HG02973 (cell line): ENCODE measurements around the gene PPFIA2.

Experiments used
- ATAC-seq: cut with Tn5 transposase; IDR thresholded peaks from one replicate; pipeline ENCODE4 v1.9.1; 2021; ENCODE audit warnings: moderate library complexity; ENCODE audit not compliant: unreplicated experiment

The PPFIA2 gene

DNA sequence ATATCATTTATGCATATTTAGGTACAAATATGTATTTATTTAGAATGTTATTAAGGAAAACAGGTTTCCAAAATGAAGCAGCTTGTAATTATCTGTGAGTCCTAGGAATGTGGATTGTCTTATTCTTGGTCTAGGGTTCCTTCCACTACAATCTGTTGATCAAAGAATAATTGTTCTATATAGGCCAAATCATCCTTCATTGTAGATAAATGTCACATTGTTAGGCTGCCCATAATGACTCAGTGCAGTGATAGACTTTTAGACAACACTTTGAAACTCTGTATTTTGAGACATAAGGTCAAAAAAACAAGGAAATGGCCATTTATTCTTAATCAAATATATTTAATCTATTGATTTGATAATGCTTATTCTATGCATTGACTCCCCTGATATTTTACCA lies 398.2 kb downstream of the PPFIA2 start:
- ATAC-seq = no peak

GRCh38 chr12:81359736-81360135 lies 399.4 kb downstream of the PPFIA2 start:
- ATAC-seq = no peak

DNA sequence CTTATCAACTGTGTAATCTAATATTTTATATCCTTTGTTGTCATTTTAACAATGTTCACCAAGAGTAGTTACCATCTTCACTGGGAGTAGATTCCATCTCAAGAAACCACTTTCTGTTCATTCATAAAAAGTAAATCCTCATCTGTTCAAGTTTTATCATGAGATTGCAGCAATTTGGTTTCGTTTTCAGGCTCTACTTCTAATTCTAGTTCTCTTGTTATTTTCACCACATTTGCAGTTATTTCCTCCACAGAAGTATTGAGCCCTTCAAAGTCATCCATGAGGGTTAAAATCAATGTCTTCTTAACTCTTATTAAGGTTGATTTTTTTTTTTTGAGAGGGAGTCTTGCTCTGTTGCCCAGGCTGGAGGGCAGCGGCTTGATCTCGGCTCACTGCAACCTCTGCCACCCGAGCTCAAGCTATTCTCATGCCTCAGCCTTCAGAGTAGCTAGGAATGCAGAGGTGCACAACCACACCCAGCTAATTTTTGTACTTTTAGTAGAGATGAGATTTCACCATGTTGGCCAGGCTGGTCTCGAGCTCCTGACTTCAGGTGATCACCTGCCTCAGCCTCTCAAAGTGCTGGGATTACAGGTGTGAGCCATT lies 404.7 kb downstream of the PPFIA2 start:
- no peak for ATAC-seq

DNA sequence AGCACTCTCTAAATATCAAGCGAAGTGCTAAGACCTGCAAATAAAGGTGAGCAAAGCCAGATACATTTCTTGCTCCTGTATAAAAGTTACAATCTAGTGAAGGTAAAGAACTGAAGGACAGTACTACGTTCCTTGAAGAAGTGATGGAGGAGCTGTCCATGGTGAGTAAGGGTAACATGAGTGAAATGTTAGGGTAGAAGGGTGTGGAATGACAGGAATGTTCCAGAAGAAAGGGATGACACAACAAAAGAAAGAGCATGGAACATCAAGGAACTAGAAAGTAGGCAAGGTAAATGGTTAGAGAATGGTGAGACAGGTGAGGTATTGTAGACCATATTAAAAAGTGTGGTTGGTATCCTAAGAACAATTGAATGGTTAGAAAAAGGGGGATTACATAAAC lies 408.8 kb downstream of the PPFIA2 start:
- no peak for ATAC-seq

GRCh38 chr12:81347404-81347803 lies 411.7 kb downstream of the PPFIA2 start:
- no peak for ATAC-seq

- ATAC-seq = no peak
These were observed 418.2 kb downstream of the PPFIA2 start for GRCh38 chr12:81340910-81341309.

GRCh38 chr12:81339071-81339470 lies 420.1 kb downstream of the PPFIA2 start:
- ATAC-seq = no peak

DNA sequence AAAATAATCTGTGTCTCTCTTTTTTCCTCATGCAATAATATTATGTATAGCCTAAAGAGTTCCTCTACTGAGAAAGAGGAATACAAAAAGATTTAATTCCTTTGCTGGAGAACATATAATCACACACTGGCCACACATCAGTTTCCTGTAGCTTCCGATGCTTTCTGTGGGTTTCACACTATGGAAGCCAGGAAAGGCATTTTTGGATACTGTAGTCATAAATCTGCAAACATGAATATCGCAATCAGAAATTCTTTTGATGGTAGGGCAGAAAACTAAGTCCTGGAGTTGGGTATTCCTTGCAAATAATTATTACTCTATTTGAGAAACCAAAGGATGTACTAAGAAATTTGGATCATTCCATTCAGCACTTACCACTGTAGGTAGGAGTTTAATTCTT lies 421.3 kb downstream of the PPFIA2 start:
- ATAC-seq = no peak

DNA sequence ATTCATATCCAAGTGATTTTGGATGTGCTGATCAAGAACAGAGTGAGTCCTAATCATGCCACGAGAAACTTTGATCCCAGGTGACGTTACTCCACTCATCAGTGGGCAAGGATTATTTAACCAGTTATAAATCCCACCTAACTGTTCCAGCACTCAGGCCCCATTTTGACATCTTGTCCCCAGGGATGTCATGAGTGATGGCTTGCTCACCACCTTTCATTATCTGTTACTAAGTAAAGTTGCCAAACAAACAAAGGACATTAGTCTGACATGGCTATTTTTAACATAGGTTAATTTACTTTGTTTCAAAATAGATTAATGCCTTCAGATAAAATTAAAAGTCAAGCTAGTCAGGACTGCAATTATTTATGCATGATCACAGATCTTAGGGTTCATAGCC lies 425.3 kb downstream of the PPFIA2 start:
- ATAC-seq = no peak

DNA sequence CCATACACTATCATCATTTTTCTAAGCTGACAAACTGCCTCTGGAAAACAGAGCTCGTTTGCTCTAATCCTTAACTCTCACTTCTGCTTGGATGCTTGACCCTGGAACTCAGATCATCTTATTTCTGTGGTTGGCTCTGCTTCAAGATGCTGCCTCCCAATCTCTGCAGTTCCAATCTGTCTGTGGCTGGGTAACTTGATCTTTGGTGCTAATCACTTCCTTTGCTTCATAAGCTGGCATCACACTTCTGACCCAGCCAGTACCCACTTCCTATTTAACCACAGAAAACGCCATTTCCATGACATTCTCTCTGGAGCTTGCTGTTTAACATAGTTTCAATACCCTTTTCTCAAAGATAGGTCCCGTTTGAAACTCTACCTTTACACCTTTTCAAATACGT lies 427.1 kb downstream of the PPFIA2 start:
- no peak for ATAC-seq

DNA sequence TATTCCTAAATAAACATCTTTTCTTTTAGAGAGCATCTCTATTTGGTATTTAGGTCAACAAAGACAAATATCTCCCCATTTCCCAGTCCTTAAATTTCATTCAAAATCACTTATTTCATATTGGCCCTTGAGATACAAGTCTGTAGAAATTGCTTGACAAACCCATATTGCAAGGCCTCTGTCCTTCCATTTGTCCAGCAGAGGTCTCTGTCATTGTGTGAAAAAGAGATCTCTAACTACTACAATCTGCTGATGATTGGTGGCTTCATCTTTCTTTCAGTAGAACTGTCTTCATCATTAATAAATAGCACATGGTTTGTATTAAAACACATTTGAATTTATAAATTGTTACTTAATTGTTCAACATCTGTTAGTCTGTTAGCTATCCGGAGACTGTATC lies 428.7 kb downstream of the PPFIA2 start:
- no peak for ATAC-seq

DNA sequence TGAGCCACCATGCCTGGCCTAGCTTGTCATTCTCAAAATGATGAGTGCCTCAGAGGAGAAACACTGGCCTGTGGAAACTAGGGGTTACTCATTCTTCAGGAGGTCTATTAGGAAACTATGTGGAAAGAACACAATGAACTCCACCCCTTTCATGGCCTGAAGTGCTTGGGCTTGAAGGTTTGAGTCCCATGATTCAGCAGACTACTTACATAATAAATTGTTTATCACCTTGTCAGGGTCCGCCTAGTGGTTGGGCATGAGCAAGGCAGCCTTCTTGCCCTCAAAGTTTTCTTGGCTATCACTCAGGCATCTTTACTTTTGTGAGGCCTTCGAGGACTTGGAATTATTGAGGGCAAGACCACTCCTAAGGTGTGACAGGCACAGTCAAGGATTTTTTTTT lies 430.1 kb downstream of the PPFIA2 start:
- peak; percentile 86 for ATAC-seq

DNA sequence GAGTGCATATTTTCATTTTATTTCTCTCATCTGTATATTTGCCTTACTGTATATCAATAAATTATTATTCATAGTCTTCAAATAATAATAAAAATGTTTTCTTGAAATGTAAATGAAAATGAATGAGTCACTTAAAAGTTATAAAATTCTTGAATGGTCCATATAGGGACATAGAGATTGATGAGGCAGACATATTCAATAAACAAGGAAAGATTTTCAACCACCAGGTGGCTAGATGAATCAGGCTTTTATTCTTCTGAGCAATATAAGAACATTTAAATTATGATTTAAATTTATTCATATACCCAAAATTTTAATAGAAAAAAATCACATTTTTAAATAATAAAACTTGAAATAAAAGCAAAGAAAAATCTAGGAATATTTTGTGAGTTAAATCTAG lies 431.7 kb downstream of the PPFIA2 start:
- no peak for ATAC-seq

DNA sequence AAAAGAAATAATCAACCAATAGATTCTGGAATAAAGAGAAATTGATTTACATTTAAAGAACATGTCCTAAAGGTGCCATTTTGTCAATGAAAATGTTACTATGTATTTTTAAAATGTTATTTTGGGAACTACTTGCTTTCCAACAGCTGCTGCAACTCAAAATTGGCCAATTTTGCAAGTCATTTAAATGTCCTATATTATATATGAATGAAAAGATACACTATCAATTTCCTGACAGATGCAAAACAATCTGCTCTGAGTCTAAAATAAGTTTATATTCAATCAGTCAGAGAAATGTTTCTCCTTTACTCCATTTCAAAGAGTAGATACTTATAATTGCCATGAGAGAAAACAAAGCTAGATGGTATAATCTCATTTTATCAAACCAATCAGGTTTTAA lies 434.1 kb downstream of the PPFIA2 start:
- ATAC-seq = no peak

DNA sequence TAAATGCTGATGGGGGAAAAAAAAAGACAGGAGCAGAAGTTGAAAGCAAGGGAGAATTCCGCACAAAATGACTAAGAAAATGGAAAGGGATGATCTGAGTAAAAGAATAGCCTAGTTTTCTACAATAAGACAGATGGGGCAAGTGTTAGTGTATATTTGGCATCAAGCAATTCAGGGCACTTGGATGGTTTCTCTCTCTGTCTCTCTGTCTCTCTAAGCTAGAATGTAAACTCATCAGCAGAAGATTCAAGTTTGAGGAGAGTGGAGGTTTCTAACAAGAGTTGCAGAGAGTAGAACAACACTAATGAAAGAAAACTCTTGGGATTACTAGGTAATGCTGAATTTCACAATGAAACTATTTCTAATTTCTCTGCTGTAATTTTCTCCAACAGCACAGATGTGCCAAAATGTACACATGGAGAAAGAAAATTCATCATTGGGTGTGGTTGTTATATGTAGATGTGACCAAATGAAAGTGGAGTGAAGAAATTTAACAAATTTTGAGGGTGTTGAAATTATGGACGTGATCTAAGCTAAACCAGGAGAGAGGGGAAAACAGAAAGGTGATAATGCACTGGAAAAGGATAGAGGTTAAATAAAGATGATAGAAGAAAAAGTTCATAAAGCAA lies 444.1 kb downstream of the PPFIA2 start:
- no peak for ATAC-seq

- no peak for ATAC-seq
These were observed 455.2 kb downstream of the PPFIA2 start for GRCh38 chr12:81303935-81304334.

DNA sequence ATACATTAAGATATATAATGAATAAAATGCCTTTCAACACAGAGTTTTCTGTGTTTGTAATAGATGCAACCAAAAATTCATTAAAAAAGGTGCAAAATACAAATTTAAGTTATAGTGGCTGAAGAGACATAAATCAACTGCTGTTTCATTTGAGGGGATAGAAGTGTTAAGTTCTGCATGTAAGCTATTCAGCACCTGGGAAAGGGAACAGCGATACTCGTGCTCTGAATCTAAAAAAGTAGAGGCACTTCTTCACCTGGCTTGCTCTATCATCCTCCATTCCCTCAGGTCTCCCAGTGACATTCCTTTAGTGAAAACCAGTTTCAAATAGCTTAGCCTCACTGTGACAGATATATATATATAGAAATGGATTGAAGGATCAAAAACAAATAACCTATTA lies 458.7 kb downstream of the PPFIA2 start:
- ATAC-seq = no peak

- ATAC-seq = no peak
These were observed 461.5 kb downstream of the PPFIA2 start for GRCh38 chr12:81297601-81298000.

GRCh38 chr12:81296556-81297305 lies 462.4 kb downstream of the PPFIA2 start:
- no peak for ATAC-seq

GRCh38 chr12:81295251-81295650 lies 463.9 kb downstream of the PPFIA2 start:
- no peak for ATAC-seq

DNA sequence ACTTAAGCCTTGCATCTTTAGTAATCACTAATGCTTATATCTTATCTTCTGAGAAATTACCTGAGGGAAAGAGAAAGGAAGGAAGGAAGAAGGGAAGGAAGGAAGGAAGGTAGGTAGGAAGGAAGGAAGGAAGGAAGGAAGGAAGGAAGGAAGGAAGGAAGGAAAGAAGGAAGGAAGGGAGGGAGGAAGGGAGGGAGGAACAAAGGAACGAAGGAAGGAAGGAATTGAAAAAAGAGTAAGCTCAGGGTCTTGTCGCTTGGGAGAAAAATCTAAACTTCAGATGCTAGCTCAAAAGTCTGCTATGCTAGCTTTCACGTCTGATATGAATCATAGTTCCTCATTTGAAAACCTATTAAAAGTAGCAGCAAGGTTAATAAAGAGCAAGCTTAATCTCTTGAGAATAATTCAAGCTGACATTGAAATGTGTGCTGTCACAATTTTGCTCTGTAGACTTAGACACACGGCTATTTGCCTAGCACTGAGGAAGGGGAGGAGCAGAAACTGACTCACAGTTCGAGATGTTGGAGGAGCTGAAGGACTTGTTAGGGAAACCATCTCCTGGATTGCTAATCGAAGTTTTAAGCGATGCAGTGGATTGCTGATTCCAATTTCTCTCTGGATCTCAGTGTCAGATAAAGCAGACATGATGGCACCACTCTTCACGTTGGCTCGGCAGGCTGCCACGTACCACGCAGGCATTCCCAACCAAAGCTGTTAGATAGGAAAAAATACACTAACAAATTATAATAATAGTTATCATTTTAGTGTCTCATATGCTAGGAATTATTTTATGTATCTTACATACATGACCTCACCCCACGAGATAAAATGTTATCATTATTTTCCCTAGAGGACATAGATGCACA lies 464.6 kb downstream of the PPFIA2 start:
- no peak for ATAC-seq
